DOHH2 (cell line): ENCODE data around the gene SPRR4.
"Not testable (repeated sequence)": the region's sequence is repeated elsewhere in the genome, so short reads cannot be mapped to it uniquely, and the experiment has no call there.

Experiments
- H3F3A ChIP-seq: fragments of 200-600 bp; sonication (generic), shearing (Covaris generic); 2 replicates; pipeline ENCODE4 v1.6.0; 2016; ENCODE audit warnings: antibody characterized with exemption, mild to moderate bottlenecking; ENCODE audit not compliant: control insufficient read depth, insufficient read depth
- H3K27ac ChIP-seq: fragments of 200-600 bp; sonication (generic); 2 replicates; pipeline ENCODE4 v1.5.1; 2014; ENCODE audit warnings: low read depth, mild to moderate bottlenecking, low read length, moderate library complexity
- H3K27me3 ChIP-seq: fragments of 200-600 bp; sonication (generic); 2 replicates; pipeline ENCODE4 v1.6.1; 2014; ENCODE audit warnings: mild to moderate bottlenecking, low read length, mixed read lengths; ENCODE audit not compliant: control insufficient read depth
- H3K36me3 ChIP-seq: fragments of 200-600 bp; sonication (generic); 2 replicates; pipeline ENCODE4 v1.6.1; 2014; ENCODE audit warnings: mild to moderate bottlenecking, low read length, moderate library complexity, mixed read lengths; ENCODE audit not compliant: control insufficient read depth
- H3K4me1 ChIP-seq: fragments of 200-600 bp; sonication (generic); 2 replicates; pipeline ENCODE4 v1.6.1; 2014; ENCODE audit warnings: mild to moderate bottlenecking, low read length, mixed read lengths; ENCODE audit not compliant: control insufficient read depth
- H3K4me2 ChIP-seq: fragments of 200-600 bp; sonication (generic); 2 replicates; pipeline ENCODE4 v1.6.0; 2014; ENCODE audit warnings: mild to moderate bottlenecking, low read length, moderate library complexity
- H3K4me3 ChIP-seq: fragments of 200-600 bp; sonication (generic); 2 replicates; pipeline ENCODE4 v1.5.1; 2014; ENCODE audit warnings: mild to moderate bottlenecking, low read length, mixed read lengths
- H3K79me2 ChIP-seq: fragments of 200-600 bp; sonication (generic); 2 replicates; pipeline ENCODE4 v1.6.1; 2014; ENCODE audit warnings: mild to moderate bottlenecking, low read length, mixed read lengths; ENCODE audit not compliant: control insufficient read depth
- H3K9me2 ChIP-seq: fragments of 200-600 bp; sonication (generic); replicated peaks from 2 replicates; pipeline ENCODE4 v1.6.1; 2014; ENCODE audit warnings: mild to moderate bottlenecking, low read length, mixed read lengths; ENCODE audit not compliant: control insufficient read depth
- H3K9me3 ChIP-seq: fragments of 200-600 bp; sonication (generic); 2 replicates; pipeline ENCODE4 v1.6.1; 2014; ENCODE audit warnings: antibody characterized with exemption, low read length, mixed read lengths; ENCODE audit not compliant: control insufficient read depth, insufficient read depth
- H4K20me1 ChIP-seq: fragments of 200-600 bp; sonication (generic); 2 replicates; pipeline ENCODE4 v1.6.0; 2014; ENCODE audit warnings: low read depth, mild to moderate bottlenecking, antibody characterized with exemption, low read length, moderate library complexity; ENCODE audit not compliant: control insufficient read depth, insufficient read depth
- EZH2phosphoT487 ChIP-seq: fragments of 200-600 bp; sonication (generic); IDR thresholded peaks from 2 replicates; pipeline ENCODE4 v1.6.1; 2017; ENCODE audit warnings: borderline replicate concordance, mild to moderate bottlenecking, antibody characterized with exemption, low read length, moderate library complexity, mixed read lengths
- TF ChIP-seq, protein P1 (sequence below): fragments of 200-600 bp; sonication (generic); IDR thresholded peaks from one replicate; pipeline ENCODE4 v1.5.1; 2014; ENCODE audit warnings: antibody characterized with exemption, mild to moderate bottlenecking, low read depth, low read length; ENCODE audit not compliant: poor library complexity, severe bottlenecking

The SPRR4 gene

DNA sequence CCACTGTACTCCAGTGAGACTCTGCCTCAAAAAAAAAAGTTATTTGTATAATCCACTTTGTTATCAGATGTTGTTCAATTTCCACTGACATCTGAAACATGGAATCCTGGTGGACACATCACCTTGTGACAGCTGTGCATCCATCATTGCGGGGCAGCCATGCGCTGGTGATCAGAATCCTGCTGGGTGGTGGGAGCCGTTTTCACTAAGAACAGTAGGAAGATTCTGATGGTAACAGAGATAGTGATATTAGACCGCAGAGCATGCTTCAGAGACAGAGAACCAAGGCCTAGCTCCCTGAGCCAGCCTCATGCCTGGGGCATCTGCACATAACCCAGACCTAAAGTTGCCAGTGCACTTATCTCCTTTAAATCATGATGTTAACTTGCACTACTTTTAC is 28.0 kb downstream of the SPRR4 start:
- Histone ChIP-seq H3K27ac (no peak overlapping the region), H3K4me1 (no peaks in the 10 kb centered on the region), H4K20me1 (no peaks in the 10 kb centered on the region), H3K27me3 (no peaks in the 10 kb centered on the region), H3K9me3 (no peaks in the 10 kb centered on the region), H3K4me3 (no peak overlapping the region), H3K36me3 (no peaks in the 10 kb centered on the region), H3K4me2 (no peak overlapping the region), H3K79me2 (no peaks in the 10 kb centered on the region), H3K9me2 (no peaks in the 10 kb centered on the region), H3F3A (no peaks in the 10 kb centered on the region)
- no peak for TF ChIP-seq EZH2phosphoT487
- TF ChIP-seq, protein P1, sequence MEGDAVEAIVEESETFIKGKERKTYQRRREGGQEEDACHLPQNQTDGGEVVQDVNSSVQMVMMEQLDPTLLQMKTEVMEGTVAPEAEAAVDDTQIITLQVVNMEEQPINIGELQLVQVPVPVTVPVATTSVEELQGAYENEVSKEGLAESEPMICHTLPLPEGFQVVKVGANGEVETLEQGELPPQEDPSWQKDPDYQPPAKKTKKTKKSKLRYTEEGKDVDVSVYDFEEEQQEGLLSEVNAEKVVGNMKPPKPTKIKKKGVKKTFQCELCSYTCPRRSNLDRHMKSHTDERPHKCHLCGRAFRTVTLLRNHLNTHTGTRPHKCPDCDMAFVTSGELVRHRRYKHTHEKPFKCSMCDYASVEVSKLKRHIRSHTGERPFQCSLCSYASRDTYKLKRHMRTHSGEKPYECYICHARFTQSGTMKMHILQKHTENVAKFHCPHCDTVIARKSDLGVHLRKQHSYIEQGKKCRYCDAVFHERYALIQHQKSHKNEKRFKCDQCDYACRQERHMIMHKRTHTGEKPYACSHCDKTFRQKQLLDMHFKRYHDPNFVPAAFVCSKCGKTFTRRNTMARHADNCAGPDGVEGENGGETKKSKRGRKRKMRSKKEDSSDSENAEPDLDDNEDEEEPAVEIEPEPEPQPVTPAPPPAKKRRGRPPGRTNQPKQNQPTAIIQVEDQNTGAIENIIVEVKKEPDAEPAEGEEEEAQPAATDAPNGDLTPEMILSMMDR, result no peak

DNA sequence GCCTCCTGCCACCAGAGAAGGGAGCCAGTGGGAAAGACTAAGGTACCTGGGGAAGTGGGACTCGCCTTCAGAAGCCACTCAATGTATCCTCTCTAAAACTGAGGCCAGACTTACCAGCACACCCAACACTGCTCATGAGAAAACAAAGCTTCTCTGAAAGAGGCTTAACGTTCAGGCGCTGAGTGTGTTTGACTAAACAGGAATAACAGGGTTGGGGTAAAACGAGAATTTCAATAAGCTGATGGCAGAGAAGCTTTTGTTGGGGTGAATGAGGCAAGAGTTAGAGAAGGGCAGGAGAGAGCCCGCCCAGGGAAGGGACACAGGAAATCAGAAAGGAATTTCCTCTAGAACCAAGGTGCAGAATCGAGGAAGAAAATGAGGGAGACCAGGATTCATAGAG is 29.4 kb downstream of the SPRR4 start:
- no peaks in the 10 kb centered on the region for H3K9me3 ChIP-seq
- no peaks in the 10 kb centered on the region for H3K79me2 ChIP-seq
- no peaks in the 10 kb centered on the region for H3K9me2 ChIP-seq
- no peak overlapping the region for H3K4me3 ChIP-seq
- H3K4me2 ChIP-seq, result no peak overlapping the region
- H3K36me3 ChIP-seq, result no peaks in the 10 kb centered on the region
- H3K27ac ChIP-seq, result no peak overlapping the region
- no peak for TF ChIP-seq EZH2phosphoT487
- TF ChIP-seq, protein P1, result no peak
- no peaks in the 10 kb centered on the region for H3K4me1 ChIP-seq
- H4K20me1 ChIP-seq, result no peaks in the 10 kb centered on the region
- no peaks in the 10 kb centered on the region for H3K27me3 ChIP-seq
- H3F3A ChIP-seq, result no peaks in the 10 kb centered on the region

DNA sequence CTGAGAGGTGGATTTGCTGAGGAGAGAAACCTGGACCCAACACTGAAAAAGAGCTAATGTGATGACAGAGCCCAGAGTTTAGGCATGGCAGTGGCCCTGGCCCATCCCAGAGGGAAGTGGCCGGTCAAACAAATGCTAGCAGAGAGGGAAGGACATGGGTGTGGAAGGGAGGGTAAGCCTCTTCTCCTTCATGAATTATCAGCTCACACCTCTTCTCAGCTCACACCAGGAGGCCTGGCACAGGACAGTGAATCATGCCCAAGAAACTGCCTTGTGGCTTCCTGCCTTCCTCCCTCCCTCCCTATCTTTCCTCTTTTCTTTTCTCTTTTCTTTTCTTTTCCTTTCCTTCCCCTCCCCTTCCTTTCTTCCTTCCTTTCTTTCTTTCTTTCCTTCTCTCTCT is 29.8 kb downstream of the SPRR4 start:
- Histone ChIP-seq H3K79me2 (no peaks in the 10 kb centered on the region), H3K4me3 (no peak overlapping the region), H3K27me3 (no peaks in the 10 kb centered on the region), H3F3A (no peaks in the 10 kb centered on the region), H3K27ac (no peak overlapping the region), H3K4me2 (no peak overlapping the region), H3K36me3 (no peaks in the 10 kb centered on the region), H3K4me1 (no peaks in the 10 kb centered on the region), H3K9me2 (no peaks in the 10 kb centered on the region), H3K9me3 (no peaks in the 10 kb centered on the region), H4K20me1 (no peaks in the 10 kb centered on the region)
- TF ChIP-seq, protein P1, result no peak
- no peak for TF ChIP-seq EZH2phosphoT487

GRCh38 chr1:153001382-153001781 is 30.9 kb downstream of the SPRR4 start, which contains the start of gene SPRR3:
TSS of gene SPRR3 (plus strand) at chr1:153001749. CDS start at chr1:153003021, 1,272 bp downstream.
- no peaks in the 10 kb centered on the region for H4K20me1 ChIP-seq
- H3K27ac ChIP-seq, result no peak within 1 kb of the TSS
- H3F3A ChIP-seq, result no peaks in the 10 kb centered on the region
- H3K27me3 ChIP-seq, result no peaks in the 10 kb centered on the region
- no peak within 1 kb of the TSS for H3K4me2 ChIP-seq
- no peaks in the 10 kb centered on the region for H3K9me3 ChIP-seq
- H3K4me1 ChIP-seq, result no peaks in the 10 kb centered on the region
- no peaks in the 10 kb centered on the region for H3K9me2 ChIP-seq
- no peaks in the 10 kb centered on the region for H3K36me3 ChIP-seq
- H3K79me2 ChIP-seq, result no peaks in the 10 kb centered on the region
- no peak for TF ChIP-seq EZH2phosphoT487
- TF ChIP-seq, protein P1, result no peak
- H3K4me3 ChIP-seq, result no peak within 1 kb of the TSS

- H3K4me2 ChIP-seq, H4K20me1 ChIP-seq: not testable (repeated sequence)
Observed at GRCh38 chr1:153011235-153011758, 40.8 kb downstream of the SPRR4 start.

More at GRCh38 chr1:153011235-153011758, 40.8 kb downstream of the SPRR4 start:
- not testable (repeated sequence) for H3K79me2 ChIP-seq, H3K9me3 ChIP-seq, H3F3A ChIP-seq, H3K36me3 ChIP-seq, H3K4me1 ChIP-seq, H3K27me3 ChIP-seq, H3K4me3 ChIP-seq, H3K27ac ChIP-seq, H3K9me2 ChIP-seq
